Central memory CD8-positive, alpha-beta T cell (primary cell): Measurements from ENCODE around the gene TBCCD1.
A peak's percentile ranks its signal among the peaks of the same experiment; 100 is the strongest.

Experiments
- ATAC-seq: fragments of 150-1000 bp; cut with Tn5 transposase; replicated peaks from 2 replicates; pipeline ENCODE4 v1.10.0; 2022; ENCODE audit warnings: mild to moderate bottlenecking, moderate FRiP score, moderate number of reproducible peaks; ENCODE audit not compliant: poor library complexity, severe bottlenecking; ENCODE audit errors: extremely low read depth
- DNase-seq, 2 donors: peaks; one replicate each; pipeline ENCODE4 v3.0.0; 2021; ENCODE audit warnings: low spot score in 2 of 2
- H3K27ac Mint-ChIP-seq: one replicate; pipeline ENCODE4 v1.8.0; 2022; ENCODE audit warnings: low read depth, mild to moderate bottlenecking, moderate library complexity, mixed read lengths
- H3K27me3 Mint-ChIP-seq: one replicate; pipeline ENCODE4 v1.8.0; 2022; ENCODE audit warnings: mixed read lengths
- H3K36me3 Mint-ChIP-seq: one replicate; pipeline ENCODE4 v1.8.0; 2022; ENCODE audit warnings: mild to moderate bottlenecking, moderate library complexity, mixed read lengths; ENCODE audit not compliant: insufficient read depth
- H3K4me1 Mint-ChIP-seq: one replicate; pipeline ENCODE4 v1.8.0; 2022; ENCODE audit warnings: mixed read lengths
- H3K4me3 Mint-ChIP-seq: one replicate; pipeline ENCODE4 v1.8.0; 2022; ENCODE audit warnings: mild to moderate bottlenecking, moderate library complexity, mixed read lengths
- H3K9me3 Mint-ChIP-seq: one replicate; pipeline ENCODE4 v1.8.0; 2022; ENCODE audit warnings: mixed read lengths

The TBCCD1 gene, protein sequence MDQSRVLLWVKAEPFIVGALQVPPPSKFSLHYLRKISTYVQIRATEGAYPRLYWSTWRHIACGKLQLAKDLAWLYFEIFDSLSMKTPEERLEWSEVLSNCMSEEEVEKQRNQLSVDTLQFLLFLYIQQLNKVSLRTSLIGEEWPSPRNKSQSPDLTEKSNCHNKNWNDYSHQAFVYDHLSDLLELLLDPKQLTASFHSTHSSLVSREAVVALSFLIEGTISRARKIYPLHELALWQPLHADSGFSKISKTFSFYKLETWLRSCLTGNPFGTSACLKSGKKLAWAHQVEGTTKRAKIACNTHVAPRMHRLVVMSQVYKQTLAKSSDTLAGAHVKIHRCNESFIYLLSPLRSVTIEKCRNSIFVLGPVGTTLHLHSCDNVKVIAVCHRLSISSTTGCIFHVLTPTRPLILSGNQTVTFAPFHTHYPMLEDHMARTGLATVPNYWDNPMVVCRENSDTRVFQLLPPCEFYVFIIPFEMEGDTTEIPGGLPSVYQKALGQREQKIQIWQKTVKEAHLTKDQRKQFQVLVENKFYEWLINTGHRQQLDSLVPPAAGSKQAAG

DNA sequence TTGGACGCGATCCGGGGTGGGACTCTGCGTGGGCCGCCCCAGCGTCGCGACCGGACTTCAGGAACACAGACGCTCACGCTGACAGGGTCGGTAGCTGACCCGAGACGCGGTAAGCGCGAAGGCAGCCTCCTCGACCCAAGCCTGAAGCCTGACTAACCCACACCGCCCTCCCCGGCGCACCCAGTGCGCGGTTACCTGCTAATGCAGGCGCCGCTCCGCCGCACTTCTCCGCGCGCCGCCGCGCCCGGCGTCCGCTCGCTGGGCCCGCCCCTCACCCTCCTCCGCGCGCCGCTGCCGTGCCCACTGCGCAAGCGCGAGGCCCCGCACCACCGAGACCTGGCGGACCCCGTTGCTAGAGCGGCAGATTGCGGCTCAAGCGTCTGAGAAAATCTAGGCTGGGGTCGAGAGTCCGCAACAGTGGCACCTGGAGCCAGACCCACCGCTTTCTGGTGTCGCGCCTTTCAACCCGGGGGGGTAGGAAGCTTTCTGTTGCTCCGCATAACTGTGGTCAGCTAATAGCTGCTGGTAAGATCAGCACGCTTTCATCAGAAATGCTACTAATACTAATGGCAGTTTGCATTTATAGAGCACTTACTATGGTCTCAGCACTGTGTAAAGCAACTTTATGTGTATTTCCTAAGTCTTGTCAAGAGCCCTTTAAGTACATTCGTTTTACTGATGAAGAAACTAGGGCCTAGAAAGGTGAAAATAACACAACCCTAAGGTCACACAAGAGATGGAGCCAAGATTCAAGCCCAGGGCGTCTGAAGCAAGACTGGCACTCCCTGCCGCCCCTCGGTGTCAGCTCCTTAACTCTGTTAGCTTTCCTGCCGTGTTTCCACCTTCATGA is at the start of gene TBCCD1:
Gene TBCCD1 (minus strand): TSS at position 268 of the 850 bp plus-strand sequence. CDS start 3,010 bp downstream, outside the sequence.
- DNase-seq: peak; percentile 95 to 99
- Mint-ChIP-seq H3K4me1 (peaks cover 63% of the 10 kb centered on the region), H3K4me3 (peak within 1 kb of the TSS; percentile 82), H3K27ac (peak within 1 kb of the TSS; percentile 79), H3K9me3 (no peaks in the 10 kb centered on the region), H3K27me3 (no peaks in the 10 kb centered on the region), H3K36me3 (peaks cover 22% of the 10 kb centered on the region)
- ATAC-seq: peak; percentile 44

DNA sequence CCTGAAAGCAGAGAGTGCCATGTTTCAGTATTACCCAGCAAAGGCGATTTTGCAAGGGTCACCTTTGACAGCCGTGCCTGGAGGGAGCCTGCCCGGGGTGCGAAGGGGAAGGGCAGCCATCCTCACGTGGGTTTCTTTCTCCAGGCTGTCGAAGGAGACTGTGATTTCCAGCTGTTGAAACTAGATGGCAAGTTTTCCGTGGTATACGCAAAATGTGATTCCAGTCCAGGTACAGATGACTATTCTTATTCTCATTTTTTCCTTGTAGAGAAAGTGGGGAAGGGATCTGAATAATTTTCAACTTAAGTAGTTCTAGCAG is 49.1 kb upstream of the TBCCD1 start:
- no peak for ATAC-seq
- Mint-ChIP-seq H3K27ac (no peak overlapping the region), H3K4me1 (peaks cover 14% of the 10 kb centered on the region), H3K4me3 (no peak overlapping the region), H3K36me3 (peaks cover 7% of the 10 kb centered on the region), H3K27me3 (peaks cover 68% of the 10 kb centered on the region), H3K9me3 (no peaks in the 10 kb centered on the region)
- DNase-seq: no peak

DNA sequence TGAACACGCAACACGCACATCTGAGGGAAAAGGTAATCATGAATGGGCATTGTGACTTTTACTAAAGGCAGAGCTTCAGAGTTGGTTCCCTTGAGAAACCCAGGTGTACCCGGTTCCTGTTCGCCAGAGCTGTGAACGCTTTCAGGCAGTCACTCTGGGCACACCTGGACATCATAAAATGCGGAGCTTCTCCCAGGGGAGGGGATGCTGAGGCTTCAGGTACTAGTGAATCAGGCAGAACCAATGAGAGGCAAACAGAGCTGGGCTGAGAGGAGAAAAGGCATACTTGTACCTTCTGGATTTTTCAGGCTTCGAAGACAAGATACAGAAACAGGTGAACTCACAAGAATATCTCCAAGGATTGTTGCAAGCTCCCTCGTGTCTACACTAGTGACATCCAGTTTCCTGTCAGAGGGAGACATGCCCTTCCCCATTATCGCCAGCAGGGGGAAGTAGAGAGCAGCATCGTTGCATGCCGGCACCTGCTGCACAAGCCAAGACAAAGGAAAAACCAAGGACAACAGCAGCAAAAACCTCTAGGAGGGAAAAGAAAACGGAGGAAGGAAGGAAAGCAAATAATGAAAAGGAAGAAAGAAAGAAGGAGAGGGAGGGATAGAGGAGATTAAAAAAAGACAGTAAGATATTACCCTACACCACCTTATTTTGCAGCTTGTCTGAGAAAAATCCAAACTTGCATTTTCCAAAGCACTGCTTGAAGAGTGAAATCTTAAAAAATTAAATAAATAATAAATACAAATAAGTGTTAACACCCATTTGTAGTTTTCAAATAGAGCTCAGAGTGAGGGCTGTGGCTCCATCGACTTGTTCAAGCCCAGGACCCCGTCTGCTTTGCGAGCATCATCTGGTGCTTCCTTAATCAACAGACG is 47.7 kb upstream of the TBCCD1 start:
- Mint-ChIP-seq H3K27me3 (peaks cover 60% of the 10 kb centered on the region), H3K36me3 (peaks cover 7% of the 10 kb centered on the region), H3K9me3 (no peaks in the 10 kb centered on the region), H3K27ac (no peak overlapping the region), H3K4me3 (no peak overlapping the region), H3K4me1 (peaks cover 14% of the 10 kb centered on the region)
- ATAC-seq (peak; percentile 37), DNase-seq (peak; percentile 60 to 61)

DNA sequence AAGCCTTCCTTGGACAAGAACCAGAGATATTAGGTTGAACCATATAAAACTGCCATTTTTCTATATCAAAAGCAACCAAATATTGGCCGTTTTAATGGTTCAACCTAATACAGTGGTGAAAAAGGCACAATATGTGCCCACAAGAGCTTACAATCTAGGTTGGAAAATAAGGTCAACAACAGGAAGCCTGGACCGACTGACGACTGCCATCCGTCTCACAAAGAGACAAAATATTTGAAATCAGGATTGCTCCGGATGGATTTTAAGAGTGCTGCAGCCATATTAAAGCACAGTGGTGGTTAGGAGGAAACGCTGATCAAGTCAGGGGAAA is 47.1 kb upstream of the TBCCD1 start:
- no peak for DNase-seq
- peaks cover 14% of the 10 kb centered on the region for H3K4me1 Mint-ChIP-seq
- no peak for ATAC-seq
- no peak overlapping the region for H3K4me3 Mint-ChIP-seq
- peaks cover 7% of the 10 kb centered on the region for H3K36me3 Mint-ChIP-seq
- H3K27ac Mint-ChIP-seq: no peak overlapping the region
- peaks cover 60% of the 10 kb centered on the region for H3K27me3 Mint-ChIP-seq
- no peaks in the 10 kb centered on the region for H3K9me3 Mint-ChIP-seq

DNA sequence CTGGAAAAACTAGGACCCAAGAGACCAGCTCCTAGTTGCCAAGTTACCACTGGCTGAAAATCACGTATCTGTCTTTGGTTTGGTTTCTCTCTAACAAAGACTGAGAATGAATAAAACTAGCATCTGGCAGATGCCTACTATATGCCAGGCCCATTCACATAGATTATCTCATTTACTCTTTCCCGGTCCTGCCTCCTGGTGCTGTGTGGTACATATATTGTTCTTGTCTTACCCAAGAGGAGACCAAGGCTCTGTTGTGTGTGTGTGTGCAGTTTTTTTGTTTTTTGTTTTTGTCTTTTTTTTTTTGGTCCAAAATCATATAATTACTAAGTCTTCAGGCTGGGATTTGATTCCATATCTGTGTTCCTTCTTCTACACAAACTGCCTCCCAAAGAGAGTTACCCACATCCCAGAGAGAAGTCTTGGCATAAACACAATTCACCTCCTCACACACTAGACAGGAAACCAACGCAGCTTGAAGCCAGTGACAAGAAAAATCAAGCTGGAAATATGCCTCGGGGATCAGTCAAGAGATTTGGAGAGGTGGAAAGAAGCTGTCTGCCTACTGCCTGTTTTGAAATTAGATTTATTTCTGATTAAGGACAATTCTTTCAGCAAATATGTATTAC is 46.6 kb upstream of the TBCCD1 start:
- H3K27ac Mint-ChIP-seq: no peak overlapping the region
- ATAC-seq (no peak), DNase-seq (no peak)
- H3K4me3 Mint-ChIP-seq: no peak overlapping the region
- H3K4me1 Mint-ChIP-seq: peaks cover 14% of the 10 kb centered on the region
- H3K27me3 Mint-ChIP-seq: peaks cover 59% of the 10 kb centered on the region
- peaks cover 7% of the 10 kb centered on the region for H3K36me3 Mint-ChIP-seq
- H3K9me3 Mint-ChIP-seq: no peaks in the 10 kb centered on the region

DNA sequence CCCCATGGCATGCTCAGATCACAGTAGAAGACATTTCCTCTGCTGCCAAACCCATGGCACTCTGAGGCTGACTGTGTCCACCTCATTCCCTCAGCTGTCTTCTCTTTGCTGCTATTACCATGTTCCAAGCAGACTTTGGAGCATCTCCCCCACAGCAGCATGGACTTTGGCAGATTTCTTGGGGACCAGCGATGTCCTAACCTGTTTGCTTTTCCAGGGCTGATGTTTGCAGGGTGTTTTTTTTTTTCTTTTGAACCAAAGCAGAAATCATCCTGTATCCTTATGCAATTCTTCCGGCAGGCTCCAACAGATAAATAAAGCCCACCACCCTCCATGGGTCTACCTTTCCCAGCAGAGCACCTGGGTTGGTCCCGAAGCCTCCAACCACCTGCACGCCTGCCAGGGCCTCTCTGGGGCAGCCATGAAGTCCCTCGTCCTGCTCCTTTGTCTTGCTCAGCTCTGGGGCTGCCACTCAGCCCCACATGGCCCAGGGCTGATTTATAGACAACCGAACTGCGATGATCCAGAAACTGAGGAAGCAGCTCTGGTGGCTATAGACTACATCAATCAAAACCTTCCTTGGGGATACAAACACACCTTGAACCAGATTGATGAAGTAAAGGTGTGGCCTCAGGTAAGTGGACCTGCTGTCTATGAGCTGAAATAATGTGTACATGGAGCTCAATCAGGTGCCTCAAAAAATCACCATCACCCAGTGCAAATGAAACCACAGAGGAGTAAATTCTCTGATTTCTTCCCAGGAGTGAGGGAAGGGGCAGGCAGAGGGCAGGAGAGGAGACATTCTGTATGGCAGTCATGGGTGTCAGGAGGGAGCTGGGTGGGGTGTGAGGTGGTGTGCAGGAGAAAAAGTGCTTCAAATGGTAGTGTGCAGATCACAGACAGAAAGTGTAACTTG is 45.8 kb upstream of the TBCCD1 start, which contains the start of gene AHSG:
Gene AHSG (plus strand): TSS at position 340 of the 916 bp plus-strand sequence. CDS start 82 bp downstream, at position 422.
- Mint-ChIP-seq H3K36me3 (peaks cover 7% of the 10 kb centered on the region), H3K4me1 (peaks cover 14% of the 10 kb centered on the region), H3K4me3 (no peak within 1 kb of the TSS), H3K27ac (no peak within 1 kb of the TSS), H3K9me3 (no peaks in the 10 kb centered on the region), H3K27me3 (peaks cover 51% of the 10 kb centered on the region)
- DNase-seq: no peak
- ATAC-seq: no peak

DNA sequence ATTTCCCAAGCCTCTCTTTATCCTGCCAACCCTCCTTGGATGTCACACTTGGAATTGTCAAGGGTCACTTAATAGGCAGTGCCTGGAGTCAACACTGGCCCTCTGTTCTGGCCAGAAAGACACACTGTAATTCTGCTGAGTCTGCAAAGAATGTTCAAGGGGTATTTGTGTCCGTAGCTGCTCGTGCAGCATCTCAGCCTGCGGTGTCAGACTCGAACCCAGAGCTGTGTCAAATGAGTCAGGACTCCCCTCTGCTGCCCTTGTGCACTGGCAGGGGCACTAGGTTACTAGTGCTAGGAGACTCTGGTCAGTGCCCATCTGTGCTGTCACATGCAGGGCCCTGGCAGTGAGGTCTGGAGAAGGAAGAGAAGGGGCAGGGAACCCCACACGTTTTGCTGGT is 44.9 kb upstream of the TBCCD1 start:
- no peak overlapping the region for H3K27ac Mint-ChIP-seq
- ATAC-seq: no peak
- DNase-seq: no peak
- peaks cover 10% of the 10 kb centered on the region for H3K4me1 Mint-ChIP-seq
- no peak overlapping the region for H3K4me3 Mint-ChIP-seq
- peaks cover 5% of the 10 kb centered on the region for H3K36me3 Mint-ChIP-seq
- peaks cover 42% of the 10 kb centered on the region for H3K27me3 Mint-ChIP-seq
- H3K9me3 Mint-ChIP-seq: no peaks in the 10 kb centered on the region

DNA sequence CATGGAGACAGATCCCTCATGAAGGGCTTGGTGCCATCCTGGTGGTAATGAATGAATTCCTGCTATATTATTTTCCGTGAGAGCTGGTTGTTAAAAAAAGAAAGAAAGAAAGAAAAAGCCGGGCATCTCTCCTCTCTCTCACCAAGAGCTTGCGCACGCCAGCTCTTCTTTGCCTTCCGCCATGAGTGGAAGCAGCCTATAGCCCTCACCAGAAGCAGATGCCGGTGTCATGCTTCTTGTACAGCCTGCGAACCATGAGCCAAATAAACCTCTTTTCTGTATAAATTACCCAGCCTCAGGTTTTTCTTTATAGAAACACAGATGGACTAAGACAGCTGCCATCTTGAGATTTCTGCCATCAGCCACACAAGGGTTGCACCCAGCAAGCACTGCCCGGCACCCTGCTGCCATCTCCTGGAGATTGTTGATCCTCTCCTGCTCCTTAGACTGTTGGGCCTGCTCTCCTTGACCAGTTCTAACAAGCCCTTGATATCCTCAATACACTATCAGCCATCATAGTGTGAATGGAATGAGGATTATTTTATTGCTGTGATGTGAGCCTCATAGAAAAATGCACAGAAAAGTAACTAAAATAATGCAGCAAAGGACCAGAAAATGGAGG is 42.2 kb upstream of the TBCCD1 start:
- H3K27me3 Mint-ChIP-seq: peaks cover 31% of the 10 kb centered on the region
- no peaks in the 10 kb centered on the region for H3K9me3 Mint-ChIP-seq
- H3K36me3 Mint-ChIP-seq: no peaks in the 10 kb centered on the region
- no peak for DNase-seq
- H3K4me1 Mint-ChIP-seq: no peaks in the 10 kb centered on the region
- no peak for ATAC-seq
- no peak overlapping the region for H3K4me3 Mint-ChIP-seq
- H3K27ac Mint-ChIP-seq: no peak overlapping the region

DNA sequence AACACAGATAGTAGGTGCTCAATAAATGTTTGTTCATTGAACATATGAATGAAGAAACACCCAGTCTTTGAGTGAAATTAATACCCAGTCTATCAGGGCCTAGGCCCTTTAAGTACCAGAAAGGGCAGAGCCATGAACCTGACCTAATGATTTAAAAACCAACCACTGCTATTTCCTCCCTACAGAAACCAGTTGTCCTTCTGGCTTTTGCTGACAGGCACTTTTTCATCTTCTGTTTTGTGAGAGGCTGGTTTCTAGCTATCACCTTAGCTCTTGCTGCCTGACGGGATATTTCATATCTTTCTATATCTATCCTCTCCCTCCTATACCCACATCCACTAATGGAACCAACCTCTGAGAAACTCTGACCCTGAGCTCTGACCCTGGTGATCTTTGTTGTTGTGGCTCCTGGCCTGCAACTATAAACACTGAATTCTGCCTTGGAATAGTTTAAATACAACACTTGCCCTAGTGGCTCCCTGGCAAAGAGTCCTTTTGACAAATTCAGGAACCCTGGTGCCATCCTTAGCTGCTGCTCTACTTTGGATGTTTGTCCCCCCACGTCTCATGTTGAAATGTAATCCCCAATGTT is 41.6 kb upstream of the TBCCD1 start:
- H3K4me3 Mint-ChIP-seq: no peak overlapping the region
- H3K27me3 Mint-ChIP-seq: peaks cover 25% of the 10 kb centered on the region
- H3K36me3 Mint-ChIP-seq: no peaks in the 10 kb centered on the region
- no peaks in the 10 kb centered on the region for H3K9me3 Mint-ChIP-seq
- H3K27ac Mint-ChIP-seq: no peak overlapping the region
- H3K4me1 Mint-ChIP-seq: no peaks in the 10 kb centered on the region
- no peak for DNase-seq
- no peak for ATAC-seq

DNA sequence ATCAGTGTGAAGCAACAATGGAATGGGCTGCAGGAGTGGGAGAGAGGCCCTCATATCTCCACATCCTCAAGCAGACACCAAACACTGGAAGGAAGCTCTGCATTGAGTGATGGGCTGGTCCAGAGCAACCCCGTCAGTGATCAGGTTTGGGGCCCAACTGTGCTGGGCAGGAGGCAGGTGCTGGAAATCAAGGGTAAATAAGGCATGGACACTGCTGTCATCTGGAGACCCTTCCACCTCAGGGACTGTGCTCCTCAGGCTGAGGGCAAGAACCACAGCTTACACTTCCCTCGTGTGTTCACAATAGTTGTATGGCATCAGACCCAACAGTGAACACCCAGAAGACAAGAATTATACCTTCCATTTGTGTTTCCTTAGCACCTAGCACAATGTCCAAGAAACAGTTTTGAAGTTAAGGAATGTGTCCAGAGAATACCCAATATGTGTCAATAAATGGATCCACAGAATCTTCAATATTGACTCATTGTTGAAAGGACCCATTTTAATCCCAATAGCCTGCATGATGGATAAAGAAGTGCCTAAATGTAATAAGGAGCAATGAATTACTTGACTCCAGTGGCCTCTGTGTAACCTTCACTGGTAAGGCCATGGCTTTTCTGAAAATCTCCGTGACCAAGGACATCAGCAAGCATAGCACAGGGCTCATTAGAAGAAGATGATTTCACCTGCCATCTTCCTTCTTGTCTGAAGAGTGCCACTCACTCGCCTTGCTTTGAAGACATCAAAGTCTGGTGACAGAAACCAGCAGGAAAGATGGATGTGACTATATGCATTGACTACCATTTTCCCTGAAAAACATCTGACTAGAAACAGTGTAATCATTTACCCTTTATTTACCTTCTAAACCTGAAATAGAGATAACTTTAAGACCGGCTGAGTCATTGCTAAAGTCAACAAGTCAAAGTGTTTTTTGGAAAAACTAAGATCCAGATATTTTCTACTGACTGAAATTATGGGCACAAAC is 38.7 kb upstream of the TBCCD1 start:
- no peak for DNase-seq
- Mint-ChIP-seq H3K36me3 (no peaks in the 10 kb centered on the region), H3K4me3 (no peak overlapping the region), H3K27me3 (no peaks in the 10 kb centered on the region), H3K27ac (no peak overlapping the region), H3K9me3 (no peaks in the 10 kb centered on the region), H3K4me1 (no peaks in the 10 kb centered on the region)
- ATAC-seq: no peak
